WTC11 (cell line): ENCODE measurements around the gene SOCS3. TPM values are rescaled to one million over a fixed set of nuclear protein-coding genes. Genes with fewer than 3 reads are reported as not detected.

Experiments
- ATAC-seq: fragments of 200-7000 bp; cut with Tn5 transposase; 2 replicates; pipeline ENCODE4 v1.10.0; 2021; ENCODE audit warnings: mild to moderate bottlenecking, moderate library complexity
- CTCF ChIA-PET: fragments of 300-600 bp; sonication (Branson Sonifier 250); formaldehyde crosslinking; loops from one replicate; lab custom pipeline; 2021; ENCODE audit warnings: antibody characterized with exemption; lab: Charles Lee
- POLR2A ChIA-PET: fragments of 350-600 bp; sonication (Branson Sonifier 250); formaldehyde crosslinking; loops from one replicate; lab custom pipeline; 2021; ENCODE audit warnings: antibody characterized with exemption; lab: Charles Lee
- DNase-seq: peaks from one replicate; pipeline ENCODE4 v3.0.0; 2021; ENCODE audit warnings: low spot score
- H3K27ac Mint-ChIP-seq: 2 replicates; pipeline ENCODE4 v1.8.0; 2021; ENCODE audit warnings: mixed read lengths
- H3K27me3 Mint-ChIP-seq: 2 replicates; pipeline ENCODE4 v1.8.0; 2021; ENCODE audit warnings: low read depth, mild to moderate bottlenecking, moderate library complexity, mixed read lengths
- H3K36me3 Mint-ChIP-seq: 2 replicates; pipeline ENCODE4 v1.8.0; 2021; ENCODE audit warnings: mixed read lengths
- H3K4me1 Mint-ChIP-seq: 2 replicates; pipeline ENCODE4 v1.8.0; 2022; ENCODE audit warnings: mixed read lengths
- H3K4me3 Mint-ChIP-seq: 2 replicates; pipeline ENCODE4 v1.8.0; 2021; ENCODE audit warnings: mild to moderate bottlenecking, moderate library complexity, mixed read lengths
- H3K9me3 Mint-ChIP-seq: 2 replicates; pipeline ENCODE4 v1.8.0; 2021; ENCODE audit warnings: mixed read lengths
- ATF6 ChIP-seq: sonication (generic); formaldehyde crosslinking; IDR thresholded peaks from 2 replicates; pipeline ENCODE4 v1.8.1; 2023; ENCODE audit warnings: mild to moderate bottlenecking, missing genetic modification reagents
- ESRRA ChIP-seq: sonication (generic); formaldehyde crosslinking; IDR thresholded peaks from 2 replicates; pipeline ENCODE4 v1.8.1; 2022; ENCODE audit warnings: mild to moderate bottlenecking, missing genetic modification reagents, borderline replicate concordance
- MXD4 ChIP-seq: fragments of 250-450 bp; sonication (Bioruptor Pico); IDR thresholded peaks from 2 replicates; pipeline ENCODE4 v1.8.0; 2021; ENCODE audit warnings: mild to moderate bottlenecking, moderate library complexity, borderline replicate concordance
- NR1H2 ChIP-seq: sonication (generic); formaldehyde crosslinking; IDR thresholded peaks from 2 replicates; pipeline ENCODE4 v1.9.0; 2021; ENCODE audit warnings: mild to moderate bottlenecking, moderate library complexity, missing genetic modification reagents
- PREB ChIP-seq: sonication (generic); formaldehyde crosslinking; IDR thresholded peaks from 2 replicates; pipeline ENCODE4 v1.8.1; 2022; ENCODE audit warnings: mild to moderate bottlenecking, missing genetic modification reagents, moderate library complexity, borderline replicate concordance
- RELA ChIP-seq: sonication (generic); formaldehyde crosslinking; IDR thresholded peaks from 2 replicates; pipeline ENCODE4 v1.8.1; 2022; ENCODE audit warnings: missing genetic modification reagents, mild to moderate bottlenecking, borderline replicate concordance
- RORB ChIP-seq: fragments of 250-450 bp; sonication (Bioruptor Pico); IDR thresholded peaks from 2 replicates; pipeline ENCODE4 v1.9.0; 2021; ENCODE audit warnings: mild to moderate bottlenecking
- SOX15 ChIP-seq: fragments of 250-450 bp; sonication (Bioruptor Pico); IDR thresholded peaks from 2 replicates; pipeline ENCODE4 v1.9.0; 2021; ENCODE audit warnings: mild to moderate bottlenecking
- SP1 ChIP-seq: sonication (generic); formaldehyde crosslinking; conservative IDR thresholded peaks from 2 replicates; pipeline ENCODE4 v1.8.1; 2022; ENCODE audit warnings: missing genetic modification reagents
- TP53 ChIP-seq: sonication (generic); formaldehyde crosslinking; IDR thresholded peaks from 2 replicates; pipeline ENCODE4 v1.8.1; 2023; ENCODE audit warnings: mild to moderate bottlenecking, missing genetic modification reagents
- total RNA-seq: library from RNA; stranded (reverse); gene quantifications from 3 replicates; pipeline ENCODE4 v1.2.3, GENCODE V29; 2021
- TF ChIP-seq, protein P1 (sequence below): sonication (generic); formaldehyde crosslinking; IDR thresholded peaks from 2 replicates; pipeline ENCODE4 v1.8.1; 2023; ENCODE audit warnings: mild to moderate bottlenecking, moderate library complexity, missing genetic modification reagents
- TF ChIP-seq, protein P2 (sequence below): fragments of 250-450 bp; sonication (Bioruptor Pico); IDR thresholded peaks from 2 replicates; pipeline ENCODE4 v1.9.0; 2021; ENCODE audit warnings: mild to moderate bottlenecking
- TF ChIP-seq, protein P3 (sequence below): sonication (generic); formaldehyde crosslinking; IDR thresholded peaks from 2 replicates; pipeline ENCODE4 v1.8.1; 2023; ENCODE audit warnings: mild to moderate bottlenecking, missing genetic modification reagents, borderline replicate concordance

SOCS3 gene
- total RNA-seq, 1 experiment from 2014 or later, result 23.8 TPM

- TF ChIP-seq SP1, result no peak
- TF ChIP-seq RORB, result no peak
- TF ChIP-seq RELA (CRISPR knock-in tag), result no peak
- TF ChIP-seq, all 79 proteins: peak for 0
Observed at GRCh38 chr17:78324391-78325075, 35.3 kb downstream of the SOCS3 start (continued).

- ATAC-seq, result no peak
- Mint-ChIP-seq H3K36me3 (no peaks in the 10 kb centered on the region), H3K9me3 (no peaks in the 10 kb centered on the region), H3K4me1 (peaks cover 34% of the 10 kb centered on the region), H3K27me3 (no peaks in the 10 kb centered on the region), H3K27ac (no peak overlapping the region), H3K4me3 (no peak overlapping the region)
- ChIA-PET CTCF (interaction anchor here (0.6 to 2.0 kb wide), 5 partner anchors 10 to 1049 kb away, joined by 3 to 9 read pairs (median 4); no protein-coding TSS in a partner anchor), POLR2A (interaction anchor here (1.5 kb wide), 1 partner anchor 19 kb away, joined by 3 read pairs; no protein-coding TSS in a partner anchor)
- no peak for DNase-seq
- no peak for TF ChIP-seq ESRRA (CRISPR knock-in tag)
- TF ChIP-seq, protein P1, sequence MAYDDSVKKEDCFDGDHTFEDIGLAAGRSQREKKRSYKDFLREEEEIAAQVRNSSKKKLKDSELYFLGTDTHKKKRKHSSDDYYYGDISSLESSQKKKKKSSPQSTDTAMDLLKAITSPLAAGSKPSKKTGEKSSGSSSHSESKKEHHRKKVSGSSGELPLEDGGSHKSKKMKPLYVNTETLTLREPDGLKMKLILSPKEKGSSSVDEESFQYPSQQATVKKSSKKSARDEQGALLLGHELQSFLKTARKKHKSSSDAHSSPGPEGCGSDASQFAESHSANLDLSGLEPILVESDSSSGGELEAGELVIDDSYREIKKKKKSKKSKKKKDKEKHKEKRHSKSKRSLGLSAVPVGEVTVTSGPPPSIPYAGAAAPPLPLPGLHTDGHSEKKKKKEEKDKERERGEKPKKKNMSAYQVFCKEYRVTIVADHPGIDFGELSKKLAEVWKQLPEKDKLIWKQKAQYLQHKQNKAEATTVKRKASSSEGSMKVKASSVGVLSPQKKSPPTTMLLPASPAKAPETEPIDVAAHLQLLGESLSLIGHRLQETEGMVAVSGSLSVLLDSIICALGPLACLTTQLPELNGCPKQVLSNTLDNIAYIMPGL, result no peak
- TF ChIP-seq SOX15 (CRISPR knock-in tag), result no peak
- TF ChIP-seq MXD4 (CRISPR knock-in tag), result no peak
- TF ChIP-seq, protein P2, sequence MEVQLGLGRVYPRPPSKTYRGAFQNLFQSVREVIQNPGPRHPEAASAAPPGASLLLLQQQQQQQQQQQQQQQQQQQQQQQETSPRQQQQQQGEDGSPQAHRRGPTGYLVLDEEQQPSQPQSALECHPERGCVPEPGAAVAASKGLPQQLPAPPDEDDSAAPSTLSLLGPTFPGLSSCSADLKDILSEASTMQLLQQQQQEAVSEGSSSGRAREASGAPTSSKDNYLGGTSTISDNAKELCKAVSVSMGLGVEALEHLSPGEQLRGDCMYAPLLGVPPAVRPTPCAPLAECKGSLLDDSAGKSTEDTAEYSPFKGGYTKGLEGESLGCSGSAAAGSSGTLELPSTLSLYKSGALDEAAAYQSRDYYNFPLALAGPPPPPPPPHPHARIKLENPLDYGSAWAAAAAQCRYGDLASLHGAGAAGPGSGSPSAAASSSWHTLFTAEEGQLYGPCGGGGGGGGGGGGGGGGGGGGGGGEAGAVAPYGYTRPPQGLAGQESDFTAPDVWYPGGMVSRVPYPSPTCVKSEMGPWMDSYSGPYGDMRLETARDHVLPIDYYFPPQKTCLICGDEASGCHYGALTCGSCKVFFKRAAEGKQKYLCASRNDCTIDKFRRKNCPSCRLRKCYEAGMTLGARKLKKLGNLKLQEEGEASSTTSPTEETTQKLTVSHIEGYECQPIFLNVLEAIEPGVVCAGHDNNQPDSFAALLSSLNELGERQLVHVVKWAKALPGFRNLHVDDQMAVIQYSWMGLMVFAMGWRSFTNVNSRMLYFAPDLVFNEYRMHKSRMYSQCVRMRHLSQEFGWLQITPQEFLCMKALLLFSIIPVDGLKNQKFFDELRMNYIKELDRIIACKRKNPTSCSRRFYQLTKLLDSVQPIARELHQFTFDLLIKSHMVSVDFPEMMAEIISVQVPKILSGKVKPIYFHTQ (CRISPR knock-in tag), result no peak
- no peak for TF ChIP-seq TP53 (CRISPR knock-in tag)
- TF ChIP-seq, protein P3, sequence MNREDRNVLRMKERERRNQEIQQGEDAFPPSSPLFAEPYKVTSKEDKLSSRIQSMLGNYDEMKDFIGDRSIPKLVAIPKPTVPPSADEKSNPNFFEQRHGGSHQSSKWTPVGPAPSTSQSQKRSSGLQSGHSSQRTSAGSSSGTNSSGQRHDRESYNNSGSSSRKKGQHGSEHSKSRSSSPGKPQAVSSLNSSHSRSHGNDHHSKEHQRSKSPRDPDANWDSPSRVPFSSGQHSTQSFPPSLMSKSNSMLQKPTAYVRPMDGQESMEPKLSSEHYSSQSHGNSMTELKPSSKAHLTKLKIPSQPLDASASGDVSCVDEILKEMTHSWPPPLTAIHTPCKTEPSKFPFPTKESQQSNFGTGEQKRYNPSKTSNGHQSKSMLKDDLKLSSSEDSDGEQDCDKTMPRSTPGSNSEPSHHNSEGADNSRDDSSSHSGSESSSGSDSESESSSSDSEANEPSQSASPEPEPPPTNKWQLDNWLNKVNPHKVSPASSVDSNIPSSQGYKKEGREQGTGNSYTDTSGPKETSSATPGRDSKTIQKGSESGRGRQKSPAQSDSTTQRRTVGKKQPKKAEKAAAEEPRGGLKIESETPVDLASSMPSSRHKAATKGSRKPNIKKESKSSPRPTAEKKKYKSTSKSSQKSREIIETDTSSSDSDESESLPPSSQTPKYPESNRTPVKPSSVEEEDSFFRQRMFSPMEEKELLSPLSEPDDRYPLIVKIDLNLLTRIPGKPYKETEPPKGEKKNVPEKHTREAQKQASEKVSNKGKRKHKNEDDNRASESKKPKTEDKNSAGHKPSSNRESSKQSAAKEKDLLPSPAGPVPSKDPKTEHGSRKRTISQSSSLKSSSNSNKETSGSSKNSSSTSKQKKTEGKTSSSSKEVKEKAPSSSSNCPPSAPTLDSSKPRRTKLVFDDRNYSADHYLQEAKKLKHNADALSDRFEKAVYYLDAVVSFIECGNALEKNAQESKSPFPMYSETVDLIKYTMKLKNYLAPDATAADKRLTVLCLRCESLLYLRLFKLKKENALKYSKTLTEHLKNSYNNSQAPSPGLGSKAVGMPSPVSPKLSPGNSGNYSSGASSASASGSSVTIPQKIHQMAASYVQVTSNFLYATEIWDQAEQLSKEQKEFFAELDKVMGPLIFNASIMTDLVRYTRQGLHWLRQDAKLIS, result no peak
- no peak for TF ChIP-seq ATF6
- TF ChIP-seq PREB (CRISPR knock-in tag), result no peak
- TF ChIP-seq NR1H2 (CRISPR knock-in tag), result no peak
- TF ChIP-seq, all 79 proteins: peak for 0
Observed at GRCh38 chr17:78323826-78324390, 36.0 kb downstream of the SOCS3 start.
